Spleen (tissue), 11 donors: ENCODE measurements around the gene FAAP20. TPM values are rescaled to one million over a fixed set of nuclear protein-coding genes. Genes with fewer than 3 reads are reported as not detected.

Source experiments
- DNase-seq: peaks from one replicate; pipeline ENCODE4 v3.0.0-alpha.2; 2020
- H3K27ac ChIP-seq, 8 donors: fragments of 200-600 bp; sonication (generic) in 7 of 8; 1 replicate in 4 of 8; 2 replicates in 4 of 8; pipeline versions ENCODE4 v1.5.0 to v1.8.0; 2016 to 2021; ENCODE audit warnings: inconsistent platforms in 4 of 8, mild to moderate bottlenecking in 4 of 8, moderate library complexity in 1 of 8
- H3K27me3 ChIP-seq, 7 donors: fragments of 200-600 bp; sonication (generic) in 6 of 7; replicated peaks in 1 of 7; 1 replicate in 4 of 7; 2 replicates in 3 of 7; pipeline versions ENCODE4 v1.5.0 to v1.8.0; 2016 to 2021; ENCODE audit warnings: inconsistent platforms in 3 of 7, mild to moderate bottlenecking in 1 of 7
- H3K36me3 ChIP-seq, 6 donors: fragments of 200-600 bp; sonication (generic) in 5 of 6; 1 replicate in 4 of 6; 2 replicates in 2 of 6; pipeline versions ENCODE4 v1.5.0 to v1.8.0; 2016 to 2021; ENCODE audit warnings: inconsistent platforms in 2 of 6
- H3K4me1 ChIP-seq, 6 donors: fragments of 200-600 bp; sonication (generic) in 5 of 6; 1 replicate in 3 of 6; 2 replicates in 3 of 6; pipeline versions ENCODE4 v1.5.0 to v1.8.0; 2016 to 2021; ENCODE audit warnings: inconsistent platforms in 3 of 6
- H3K4me3 ChIP-seq, 8 donors: fragments of 200-600 bp; sonication (generic) in 7 of 8; 1 replicate in 4 of 8; 2 replicates in 4 of 8; pipeline versions ENCODE4 v1.5.0 to v1.8.0; 2016 to 2021; ENCODE audit warnings: inconsistent platforms in 4 of 8, mild to moderate bottlenecking in 4 of 8, moderate library complexity in 2 of 8
- H3K9me3 ChIP-seq, 8 donors: fragments of 200-600 bp; sonication (generic) in 7 of 8; 1 replicate in 4 of 8; 2 replicates in 4 of 8; pipeline versions ENCODE4 v1.5.0 to v1.8.0; 2016 to 2021; ENCODE audit warnings: inconsistent platforms in 4 of 8
- CTCF ChIP-seq, 11 experiments: fragments of 200-600 bp in 7 of 11; fragments of 450-650 bp in 4 of 11; sonication (generic) in 4 of 11; IDR thresholded peaks in 8 of 11; conservative IDR thresholded peaks in 3 of 11; 1 replicate in 7 of 11; 2 replicates in 4 of 11; pipeline versions ENCODE4 v1.4.0 to v1.8.0; 2016 to 2021; ENCODE audit warnings: antibody characterized with exemption in 11 of 11, inconsistent platforms in 4 of 11, mild to moderate bottlenecking in 1 of 11
- POLR2A ChIP-seq, 3 donors: fragments of 450-650 bp; IDR thresholded peaks; one replicate each; pipeline ENCODE4 v1.5.1; 2017; ENCODE audit warnings: antibody characterized with exemption in 3 of 3, mild to moderate bottlenecking in 1 of 3
- POLR2AphosphoS5 ChIP-seq, 3 donors: sonication (generic); formaldehyde crosslinking; IDR thresholded peaks; one replicate each; pipeline ENCODE4 v1.5.1; 2017; ENCODE audit warnings: antibody characterized with exemption in 3 of 3
- WGBS, 5 donors: extraction: QIAGEN DNeasy Blood & Tissue Kit in 3 of 5; methylation state at CpG; one replicate each; pipeline versions ENCODE4 v1.1.5 to v1.1.7; 2013 to 2018; 5-methylcytosine and 5-hydroxymethylcytosine counted together
- intact Hi-C: fragments of 100-400 bp; cut with DNase I; formaldehyde crosslinking; loops from one replicate; pipeline ENCODE4 v1.15.0; 2023; ENCODE audit warnings: low total_unique reads
- polyA plus RNA-seq, 3 donors: library from polyadenylated mRNA; stranded (reverse); fragments of 200-250 nt; gene quantifications; one replicate each; pipeline ENCODE4 v1.2.1, GENCODE V29; 2013
- total RNA-seq, 7 donors: library from RNA; depleted of rRNA in 3 of 7; stranded (reverse); fragments of >200 nt in 3 of 7; fragmentation: NEBNext Ultra II Directional in 4 of 7; extraction: Animal tissue kit (Norgen Biotek cat#: 25700) in 4 of 7; gene quantifications; one replicate each; pipeline versions ENCODE4 v1.1.0 to v1.2.1, GENCODE V29; 2016 to 2021
- donor health status: healthy with polysubstance abuse.
- donor health status: DM: no; HTN: no; CAD: no; lungs with moderate emphysema.
- donor health status: DM: no; HTN: no; CAD: no.
- donor health status: Bipolar disorder and iron deficiency.
- donor health status: healthy.
- donor health status: DM: no; HTN: no; CAD: no.
- donor health status: DM: yes; HTN: yes; CAD: no.

Gene FAAP20
- total and polyA plus RNA-seq, 10 donors, result 20.6 to 113 (median 52.0) TPM

- TF ChIP-seq CTCF (IDR thresholded peaks at IDR 0.05 in 8 of 11, conservative IDR thresholded peaks at IDR 0.05 in 3 of 11), result no peak
- TF ChIP-seq POLR2AphosphoS5 (IDR thresholded peaks at IDR 0.05), result peak in 2 of 3 donors; percentile 51 to 68
- no peak overlapping the region for H3K27ac ChIP-seq
- no peak overlapping the region for H3K4me3 ChIP-seq
- 79 to 91% (median 83%) methylated on average over 9 to 13 of the region's 13 CpGs for WGBS, 5 donors
- H3K27me3 ChIP-seq, result no peaks in the 10 kb centered on the region
- no peaks in the 10 kb centered on the region for H3K9me3 ChIP-seq
- DNase-seq, result no peak
- peaks cover 3 to 39% (median 27%) of the 10 kb centered on the region in 6 donors for H3K4me1 ChIP-seq
- H3K36me3 ChIP-seq, result peaks cover 0 to 47% (median 25%) of the 10 kb centered on the region in 6 donors
- intact Hi-C loops, result no loop called here
Observed at GRCh38 chr1:2187619-2188018, 7.0 kb downstream of the FAAP20 start.

GRCh38 chr1:2186901-2187300, 7.7 kb downstream of the FAAP20 start:
- intact Hi-C loops, result no loop called here
- TF ChIP-seq POLR2AphosphoS5 (IDR thresholded peaks at IDR 0.05) (no peak), CTCF (IDR thresholded peaks at IDR 0.05 in 8 of 11, conservative IDR thresholded peaks at IDR 0.05 in 3 of 11) (no peak)
- H3K4me1 ChIP-seq, result peaks cover 3 to 32% (median 23%) of the 10 kb centered on the region in 6 donors
- H3K27me3 ChIP-seq, result no peaks in the 10 kb centered on the region
- no peak overlapping the region for H3K4me3 ChIP-seq
- H3K9me3 ChIP-seq, result no peaks in the 10 kb centered on the region
- H3K27ac ChIP-seq, result no peak overlapping the region
- peaks cover 0 to 40% (median 25%) of the 10 kb centered on the region in 6 donors for H3K36me3 ChIP-seq
- 90 to 94% (median 93%) methylated on average over 9 of the region's 9 CpGs for WGBS, 5 donors
- no peak for DNase-seq

- 87 to 96% (median 94%) methylated on average over 16 to 38 of the region's 38 CpGs for whole genome bisulfite sequencing, 5 donors
Observed at GRCh38 chr1:2185880-2186855, 8.4 kb downstream of the FAAP20 start.

More at GRCh38 chr1:2185880-2186855, 8.4 kb downstream of the FAAP20 start:
- Histone ChIP-seq H3K27me3 (no peaks in the 10 kb centered on the region), H3K36me3 (peaks cover 0 to 38% (median 25%) of the 10 kb centered on the region in 6 donors), H3K4me1 (peaks cover 3 to 25% (median 21%) of the 10 kb centered on the region in 6 donors), H3K27ac (no peak overlapping the region), H3K9me3 (no peaks in the 10 kb centered on the region), H3K4me3 (no peak overlapping the region)
- TF ChIP-seq POLR2AphosphoS5 (IDR thresholded peaks at IDR 0.05), result peak in 2 of 3 donors; percentile 29 to 53
- no peak for TF ChIP-seq POLR2A (IDR thresholded peaks at IDR 0.05)
- no peak for TF ChIP-seq CTCF (IDR thresholded peaks at IDR 0.05 in 8 of 11, conservative IDR thresholded peaks at IDR 0.05 in 3 of 11)
- intact Hi-C loops, result no loop called here
- DNase-seq, result no peak
